H1 (cell line): ENCODE results near the gene SKP2. TPM values are rescaled to one million over a fixed set of nuclear protein-coding genes. Genes with fewer than 3 reads are reported as not detected.

ENCODE experiments used
- CTCF ChIA-PET: fragments of 300-600 bp; sonication (Branson Sonifier 250); formaldehyde crosslinking; loops from one replicate; lab custom pipeline; 2021; ENCODE audit not compliant: partially characterized antibody; lab: Charles Lee
- POLR2A ChIA-PET: fragments of 300-600 bp; sonication (Branson Sonifier 250); formaldehyde crosslinking; loops from one replicate; lab custom pipeline; 2021; ENCODE audit warnings: inconsistent platforms; ENCODE audit not compliant: partially characterized antibody; lab: Charles Lee
- DNase-seq, 2 experiments: peaks; one replicate each; pipeline versions ENCODE4 v3.0.0 to v3.0.0-alpha.2; 2010 to 2022; ENCODE audit warnings: low spot score in 2 of 2, low read depth in 1 of 2, mixed read lengths in 1 of 2
- FAIRE-seq: peaks from 2 replicates; lab custom pipeline; 2011; peaks lifted over from hg19 to GRCh38; lab: Jason Lieb, UNC
- H2AFZ ChIP-seq: 2 replicates; pipeline ENCODE4 v1.8.1; 2012; ENCODE audit warnings: low read length, inconsistent platforms
- H2AK5ac ChIP-seq: 2 replicates; pipeline ENCODE4 v1.6.1; 2013; ENCODE audit warnings: low read depth, low read length
- H2BK120ac ChIP-seq: replicated peaks from 2 replicates; pipeline ENCODE3; 2013; ENCODE audit warnings: low read depth, low read length, inconsistent platforms
- H2BK12ac ChIP-seq: 2 replicates; pipeline ENCODE4 v1.6.1; 2013; ENCODE audit warnings: low read depth, low read length
- H2BK15ac ChIP-seq: 2 replicates; pipeline ENCODE4 v1.6.1; 2013; ENCODE audit warnings: low read length
- H2BK20ac ChIP-seq: 2 replicates; pipeline ENCODE4 v1.6.1; 2013; ENCODE audit warnings: low read length
- H2BK5ac ChIP-seq: 2 replicates; pipeline ENCODE4 v1.6.1; 2013; ENCODE audit warnings: low read depth, low read length
- H3K14ac ChIP-seq: 2 replicates; pipeline ENCODE4 v1.6.1; 2013; ENCODE audit warnings: inconsistent platforms; ENCODE audit not compliant: insufficient read length
- H3K18ac ChIP-seq: 2 replicates; pipeline ENCODE4 v1.6.1; 2013; ENCODE audit warnings: low read length; ENCODE audit errors: extremely low read depth
- H3K23ac ChIP-seq: 2 replicates; pipeline ENCODE4 v1.6.1; 2013; ENCODE audit warnings: inconsistent platforms; ENCODE audit not compliant: insufficient read length
- H3K23me2 ChIP-seq: 2 replicates; pipeline ENCODE4 v1.6.1; 2013; ENCODE audit warnings: low read depth, low read length
- H3K27ac ChIP-seq: 2 replicates; pipeline ENCODE4 v1.6.1; 2011; ENCODE audit warnings: low read depth, low read length, inconsistent platforms
- H3K27me3 ChIP-seq, 4 experiments: replicated peaks in 1 of 4; 1 replicate in 1 of 4; 2 replicates in 3 of 4; pipeline versions ENCODE4 v1.6.1 to v1.8.1; 2011 to 2013; ENCODE audit warnings: low read length in 3 of 4, mild to moderate bottlenecking in 3 of 4, inconsistent platforms in 2 of 4, mixed read lengths in 2 of 4, moderate library complexity in 1 of 4; ENCODE audit not compliant: control insufficient read depth in 3 of 4, insufficient read depth in 3 of 4; ENCODE audit errors: extremely low read depth in 1 of 4
- H3K36me3 ChIP-seq, 4 experiments: 2 replicates each; pipeline versions ENCODE4 v1.6.1 to v1.8.1; 2011 to 2013; ENCODE audit warnings: mild to moderate bottlenecking in 4 of 4, low read length in 3 of 4, moderate library complexity in 2 of 4, control low read depth in 1 of 4, inconsistent platforms in 1 of 4; ENCODE audit not compliant: insufficient read depth in 4 of 4, control insufficient read depth in 2 of 4
- H3K4ac ChIP-seq: replicated peaks from 2 replicates; pipeline ENCODE3; 2013; ENCODE audit warnings: low read length, low read depth, mixed read lengths, inconsistent platforms; ENCODE audit not compliant: insufficient read length
- H3K4me1 ChIP-seq, 4 experiments: replicated peaks in 1 of 4; 1 replicate in 1 of 4; 2 replicates in 3 of 4; pipeline versions ENCODE4 v1.6.1 to v1.8.1; 2011 to 2013; ENCODE audit warnings: low read length in 3 of 4, inconsistent platforms in 2 of 4, mixed read lengths in 1 of 4; ENCODE audit not compliant: insufficient read depth in 4 of 4, control insufficient read depth in 3 of 4
- H3K4me2 ChIP-seq, 2 experiments: 2 replicates each; pipeline versions ENCODE4 v1.6.1 to v1.8.1; 2011 to 2013; ENCODE audit warnings: low read depth in 2 of 2, low read length in 2 of 2, control low read depth in 1 of 2, inconsistent platforms in 1 of 2, mild to moderate bottlenecking in 1 of 2; ENCODE audit not compliant: insufficient read depth in 1 of 2
- H3K4me3 ChIP-seq, 4 experiments: fragments of 200-600, 300-600 bp in 1 of 4; sonication (generic), shearing (Covaris generic), sonication (Bioruptor Twin) in 1 of 4; 2 replicates each; pipeline versions ENCODE4 v1.5.1 to v1.8.1; 2011 to 2016; ENCODE audit warnings: low read length in 4 of 4, low read depth in 3 of 4, control low read depth in 2 of 4, inconsistent platforms in 2 of 4, mild to moderate bottlenecking in 2 of 4, mixed read lengths in 1 of 4, moderate library complexity in 1 of 4; ENCODE audit not compliant: insufficient read depth in 2 of 4; ENCODE audit errors: extremely low read depth in 1 of 4
- H3K56ac ChIP-seq: replicated peaks from 2 replicates; pipeline ENCODE3; 2013; ENCODE audit warnings: low read depth, mild to moderate bottlenecking, mixed read lengths, low read length, inconsistent platforms; ENCODE audit not compliant: insufficient read length
- H3K79me1 ChIP-seq: 2 replicates; pipeline ENCODE4 v1.6.1; 2013; ENCODE audit warnings: low read depth, low read length, control low read depth
- H3K79me2 ChIP-seq, 2 experiments: 2 replicates each; pipeline versions ENCODE4 v1.6.1 to v1.8.1; 2012 to 2013; ENCODE audit warnings: low read length in 2 of 2, mild to moderate bottlenecking in 2 of 2, inconsistent platforms in 1 of 2; ENCODE audit not compliant: insufficient read depth in 2 of 2, control insufficient read depth in 1 of 2
- H3K9ac ChIP-seq, 4 experiments: replicated peaks in 1 of 4; 1 replicate in 1 of 4; 2 replicates in 3 of 4; pipeline versions ENCODE4 v1.6.1 to v1.8.1; 2011 to 2013; ENCODE audit warnings: low read depth in 3 of 4, low read length in 3 of 4, control low read depth in 2 of 4, mild to moderate bottlenecking in 2 of 4, moderate library complexity in 2 of 4, inconsistent platforms in 1 of 4; ENCODE audit errors: extremely low read depth in 1 of 4
- H3K9me3 ChIP-seq, 2 experiments: 2 replicates each; pipeline versions ENCODE4 v1.6.1 to v1.8.1; 2012 to 2013; ENCODE audit warnings: mild to moderate bottlenecking in 2 of 2, moderate library complexity in 2 of 2, control low read depth in 1 of 2, inconsistent platforms in 1 of 2, low read depth in 1 of 2, low read length in 1 of 2, mixed read lengths in 1 of 2; ENCODE audit not compliant: insufficient read depth in 2 of 2
- H4K20me1 ChIP-seq, 2 experiments: replicated peaks in 1 of 2; 2 replicates each; pipeline versions ENCODE3 to v1.8.1; 2011 to 2013; ENCODE audit warnings: inconsistent platforms in 2 of 2, low read length in 2 of 2, mild to moderate bottlenecking in 1 of 2; ENCODE audit not compliant: insufficient read depth in 2 of 2, control insufficient read depth in 1 of 2
- H4K5ac ChIP-seq: 2 replicates; pipeline ENCODE4 v1.6.1; 2013; ENCODE audit warnings: low read length, low read depth, mixed read lengths, inconsistent platforms; ENCODE audit not compliant: insufficient read length
- H4K8ac ChIP-seq: 2 replicates; pipeline ENCODE4 v1.8.0; 2013; ENCODE audit warnings: mild to moderate bottlenecking, moderate library complexity, low read length, inconsistent platforms; ENCODE audit not compliant: insufficient read depth; ENCODE audit errors: extremely low read depth
- H4K91ac ChIP-seq: replicated peaks from 2 replicates; pipeline ENCODE3; 2013; ENCODE audit warnings: low read length, mixed read lengths, inconsistent platforms; ENCODE audit not compliant: insufficient read length
- ASH2L ChIP-seq: fragments of 200-600, 300-600 bp; sonication (generic); IDR thresholded peaks from one replicate; pipeline ENCODE4 v1.7.1; 2017; ENCODE audit warnings: low read length
- CBX8 ChIP-seq: fragments of 300-800, 300-1000 bp; sonication (generic); IDR thresholded peaks from 2 replicates; pipeline ENCODE4 v1.7.1; 2016; ENCODE audit warnings: low read depth, low read length, borderline replicate concordance
- CHD1 ChIP-seq: IDR thresholded peaks from 2 replicates; pipeline ENCODE4 v1.6.1; 2012; ENCODE audit warnings: low read depth, low read length, improper control_type of control experiment
- CREB1 ChIP-seq: IDR thresholded peaks from 2 replicates; pipeline ENCODE4 v1.6.1; 2012; ENCODE audit warnings: inconsistent platforms
- JUND ChIP-seq: IDR thresholded peaks from 2 replicates; pipeline ENCODE4 v1.6.1; 2011; ENCODE audit warnings: mild to moderate bottlenecking, improper control_type of control experiment, low read length
- KDM1A ChIP-seq: fragments of 200-600, 300-600 bp; sonication (generic); IDR thresholded peaks from 2 replicates; pipeline ENCODE4 v1.7.1; 2016; ENCODE audit warnings: mild to moderate bottlenecking, low read length, borderline replicate concordance
- MAFK ChIP-seq: IDR thresholded peaks from 2 replicates; pipeline ENCODE4 v1.6.1; 2012; ENCODE audit warnings: low read depth, mild to moderate bottlenecking, improper control_type of control experiment, low read length
- POU5F1 ChIP-seq: IDR thresholded peaks from 2 replicates; pipeline ENCODE4 v1.6.1; 2011; ENCODE audit warnings: low read depth, mild to moderate bottlenecking, low read length, moderate library complexity
- RNF2 ChIP-seq: fragments of 200-900, 300-1000 bp; sonication (generic); IDR thresholded peaks from 2 replicates; pipeline ENCODE4 v1.7.1; 2016; ENCODE audit warnings: borderline replicate concordance, low read depth, mild to moderate bottlenecking, antibody characterized with exemption, low read length; ENCODE audit not compliant: poor library complexity, severe bottlenecking; ENCODE audit errors: missing control alignments
- SAP30 ChIP-seq: fragments of 300-600 bp; sonication (generic); IDR thresholded peaks from 2 replicates; pipeline ENCODE4 v1.7.1; 2012; ENCODE audit warnings: low read length, moderate library complexity, mild to moderate bottlenecking, inconsistent platforms; ENCODE audit not compliant: insufficient read depth, insufficient replicate concordance
- TEAD4 ChIP-seq: IDR thresholded peaks from 2 replicates; pipeline ENCODE4 v1.6.1; 2012; ENCODE audit warnings: low read depth, low read length, inconsistent platforms, mixed read lengths
- YY1 ChIP-seq: IDR thresholded peaks from 2 replicates; pipeline ENCODE4 v1.6.1; 2011; ENCODE audit warnings: low read depth, mild to moderate bottlenecking, low read length
- WGBS, 2 experiments: shearing (Covaris generic) in 1 of 2; methylation state at CpG; one replicate each; pipeline versions ENCODE4 v1.1.6 to v1.1.7; 2013 to 2015; ENCODE audit warnings: low lambda C conversion rate in 2 of 2, mixed read lengths in 2 of 2, inconsistent platforms in 1 of 2, low coverage in 1 of 2, missing lambda C conversion rate in 1 of 2; ENCODE audit not compliant: insufficient replicate concordance in 2 of 2, insufficient coverage in 1 of 2, insufficient read length in 1 of 2; ENCODE audit errors: extremely low coverage in 1 of 2, missing lambda C conversion rate in 1 of 2; 5-methylcytosine and 5-hydroxymethylcytosine counted together
- polyA plus RNA-seq, 7 experiments: library from polyadenylated mRNA; depleted of rRNA in 3 of 7; stranded (reverse) in 5 of 7; unstranded in 2 of 7; fragments of >200 nt in 5 of 7; fragments of 200-250 nt in 2 of 7; gene quantifications; 1 replicate in 5 of 7; 2 replicates in 1 of 7; 4 replicates in 1 of 7; pipeline versions ENCODE4 v1.2.1 to v1.2.3, GENCODE V29; 2011 to 2013; ENCODE audit warnings: missing spikeins in 2 of 7, mixed read lengths in 2 of 7
- total RNA-seq: library from RNA; stranded (reverse); fragmentation: NEBNext Ultra II Directional; extraction: Animal tissue kit (Norgen Biotek cat#: 25700); gene quantifications from 2 replicates; pipeline ENCODE4 v1.2.1, GENCODE V29; 2021
- TF ChIP-seq, protein P1 (sequence below): IDR thresholded peaks from 2 replicates; pipeline ENCODE4 v1.6.1; 2011; ENCODE audit warnings: low read length, improper control_type of control experiment

The SKP2 gene
- total and polyA plus RNA-seq, 2 of the 8 experiments (the other 6 are each of a cell fraction or from before 2014, with no cell fraction given), result 49.9 to 104 TPM

DNA sequence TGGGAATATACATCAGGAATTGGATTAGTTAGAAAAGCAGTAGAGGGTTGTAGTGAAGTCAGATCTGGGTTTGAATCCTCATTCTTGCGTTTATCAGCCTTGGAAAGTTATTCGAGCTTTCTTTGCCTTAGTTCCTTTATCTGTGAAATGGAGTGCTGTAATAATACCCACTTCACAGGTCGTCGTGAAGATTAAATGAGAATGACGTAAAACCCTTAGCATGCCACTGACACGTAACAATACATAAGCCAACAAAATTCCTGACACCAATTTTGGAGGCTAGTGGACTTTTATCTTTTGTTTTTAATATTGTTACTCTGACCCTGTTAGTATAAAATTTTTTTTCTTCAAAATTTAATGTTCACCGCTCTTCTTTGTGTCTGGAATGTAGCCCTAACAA is 3.4 kb downstream of the SKP2 start:
- Histone ChIP-seq H3K4me2 (no peak overlapping the region), H2BK15ac (no peak overlapping the region), H3K18ac (no peak overlapping the region), H2BK120ac (no peak overlapping the region), H3K27me3 (no peaks in the 10 kb centered on the region), H3K27ac (no peak overlapping the region), H4K8ac (no peak overlapping the region), H4K91ac (no peak overlapping the region), H3K9ac (no peak overlapping the region), H2BK12ac (no peak overlapping the region), H4K5ac (no peak overlapping the region), H3K79me1 (no peaks in the 10 kb centered on the region), H3K23ac (no peak overlapping the region), H3K23me2 (peaks cover 12% of the 10 kb centered on the region; the same call in 1 of the 2 replicates), H3K4me3 (no peak overlapping the region), H3K36me3 (peaks cover 2 to 57% (median 26%) of the 10 kb centered on the region in 4 experiments; a peak in 7 of 8 replicates), H3K9me3 (no peaks in the 10 kb centered on the region), H2AFZ (no peak overlapping the region), H3K4ac (no peak overlapping the region), H3K14ac (no peak overlapping the region), H3K56ac (no peak overlapping the region), H3K4me1 (peaks cover 0 to 5% (median 2%) of the 10 kb centered on the region in 4 experiments; a peak in 3 of 7 replicates), H2BK5ac (no peak overlapping the region), H2BK20ac (no peak overlapping the region), H4K20me1 (peaks cover 0 to 1% of the 10 kb centered on the region in 2 experiments), H2AK5ac (no peak overlapping the region), H3K79me2 (peaks cover 0 to 43% of the 10 kb centered on the region in 2 experiments; a peak in 3 of 4 replicates)
- FAIRE-seq (no peak), DNase-seq (no peak)
- ChIA-PET POLR2A (no interaction called here), CTCF (interaction anchor here (0.9 to 1.6 kb wide), 2 partner anchors 10 to 86 kb away, joined by 3 to 4 read pairs; partner anchors contain the start of gene NADK2)
- WGBS, 2 experiments, result 97% methylated on average over 7 of the region's 7 CpGs; no CpG with 5 or more reads in 1 of the 2 experiments
- no peak for TF ChIP-seq YY1
- no peak for TF ChIP-seq JUND
- TF ChIP-seq RNF2, result no peak
- no peak for TF ChIP-seq CHD1
- no peak for TF ChIP-seq ASH2L
- TF ChIP-seq POU5F1, result no peak
- TF ChIP-seq TEAD4, result no peak
- no peak for TF ChIP-seq SAP30
- no peak for TF ChIP-seq CBX8
- TF ChIP-seq KDM1A, result no peak
- no peak for TF ChIP-seq CREB1
- TF ChIP-seq, protein P1, sequence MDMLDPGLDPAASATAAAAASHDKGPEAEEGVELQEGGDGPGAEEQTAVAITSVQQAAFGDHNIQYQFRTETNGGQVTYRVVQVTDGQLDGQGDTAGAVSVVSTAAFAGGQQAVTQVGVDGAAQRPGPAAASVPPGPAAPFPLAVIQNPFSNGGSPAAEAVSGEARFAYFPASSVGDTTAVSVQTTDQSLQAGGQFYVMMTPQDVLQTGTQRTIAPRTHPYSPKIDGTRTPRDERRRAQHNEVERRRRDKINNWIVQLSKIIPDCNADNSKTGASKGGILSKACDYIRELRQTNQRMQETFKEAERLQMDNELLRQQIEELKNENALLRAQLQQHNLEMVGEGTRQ, result no peak
- TF ChIP-seq MAFK, result no peak
